H9 (cell line): ENCODE measurements around the gene MS4A10. TPM values are rescaled to one million over a fixed set of nuclear protein-coding genes. Genes with fewer than 3 reads are reported as not detected.

ENCODE experiments used
- DNase-seq: peaks from one replicate; pipeline ENCODE4 v3.0.0-alpha.2; 2017
- H2AFZ ChIP-seq: one replicate; pipeline ENCODE4 v1.6.1; 2013; ENCODE audit warnings: mild to moderate bottlenecking, low read length, control low read depth, moderate library complexity
- H2AK5ac ChIP-seq: 2 replicates; pipeline ENCODE4 v1.6.1; 2013; ENCODE audit warnings: low read length, control low read depth, mixed read lengths; ENCODE audit not compliant: insufficient read length
- H2BK120ac ChIP-seq: one replicate; pipeline ENCODE4 v1.6.1; 2013; ENCODE audit warnings: low read depth, mild to moderate bottlenecking, low read length, control low read depth, inconsistent platforms; ENCODE audit not compliant: poor library complexity, severe bottlenecking
- H2BK12ac ChIP-seq: 2 replicates; pipeline ENCODE4 v1.6.1; 2013; ENCODE audit warnings: low read length, control low read depth, mixed read lengths, low read depth; ENCODE audit not compliant: insufficient read length
- H2BK15ac ChIP-seq: 2 replicates; pipeline ENCODE4 v1.6.1; 2013; ENCODE audit warnings: low read depth, low read length, control low read depth
- H2BK20ac ChIP-seq: one replicate; pipeline ENCODE4 v1.6.1; 2013; ENCODE audit warnings: low read depth, mild to moderate bottlenecking, low read length, control low read depth, inconsistent platforms; ENCODE audit not compliant: poor library complexity, severe bottlenecking
- H2BK5ac ChIP-seq: 2 replicates; pipeline ENCODE4 v1.6.1; 2013; ENCODE audit warnings: low read length, control low read depth, mixed read lengths; ENCODE audit not compliant: insufficient read length
- H3K14ac ChIP-seq: 2 replicates; pipeline ENCODE4 v1.6.1; 2013; ENCODE audit warnings: low read length, control low read depth; ENCODE audit not compliant: insufficient read depth
- H3K18ac ChIP-seq: 2 replicates; pipeline ENCODE4 v1.6.1; 2013; ENCODE audit warnings: low read depth, mild to moderate bottlenecking, mixed read lengths, low read length, control low read depth; ENCODE audit not compliant: insufficient read length
- H3K23ac ChIP-seq: 2 replicates; pipeline ENCODE4 v1.6.1; 2013; ENCODE audit warnings: low read length, control low read depth, mixed read lengths, low read depth; ENCODE audit not compliant: insufficient read length
- H3K23me2 ChIP-seq: 2 replicates; pipeline ENCODE4 v1.6.1; 2013; ENCODE audit warnings: low read depth, mild to moderate bottlenecking, mixed read lengths, low read length, control low read depth; ENCODE audit not compliant: insufficient read length, poor library complexity, severe bottlenecking
- H3K27ac ChIP-seq: 2 replicates; pipeline ENCODE4 v1.5.1; 2013; ENCODE audit warnings: low read length, control low read depth, mixed read lengths, low read depth; ENCODE audit not compliant: insufficient read length
- H3K27me3 ChIP-seq: 2 replicates; pipeline ENCODE4 v1.6.1; 2013; ENCODE audit warnings: low read length, control low read depth, inconsistent platforms; ENCODE audit not compliant: insufficient read depth
- H3K4ac ChIP-seq: 2 replicates; pipeline ENCODE4 v1.6.1; 2013; ENCODE audit warnings: low read depth, mild to moderate bottlenecking, control low read depth, inconsistent platforms, low read length, moderate library complexity
- H3K4me1 ChIP-seq: 2 replicates; pipeline ENCODE4 v1.6.1; 2013; ENCODE audit warnings: low read length, control low read depth, inconsistent platforms; ENCODE audit not compliant: insufficient read depth
- H3K4me2 ChIP-seq: 2 replicates; pipeline ENCODE4 v1.6.1; 2013; ENCODE audit warnings: low read length, control low read depth, mixed read lengths; ENCODE audit not compliant: insufficient read length, insufficient read depth
- H3K56ac ChIP-seq: 2 replicates; pipeline ENCODE4 v1.6.1; 2013; ENCODE audit warnings: low read depth, mild to moderate bottlenecking, mixed read lengths, low read length, control low read depth; ENCODE audit not compliant: insufficient read length
- H3K79me1 ChIP-seq: 2 replicates; pipeline ENCODE4 v1.6.1; 2013; ENCODE audit warnings: low read depth, mild to moderate bottlenecking, moderate library complexity, low read length, control low read depth, inconsistent platforms; ENCODE audit not compliant: insufficient read depth, poor library complexity, severe bottlenecking
- H3K79me2 ChIP-seq: 2 replicates; pipeline ENCODE4 v1.6.1; 2013; ENCODE audit warnings: low read length, control low read depth, inconsistent platforms; ENCODE audit not compliant: insufficient read depth
- H3K9ac ChIP-seq: 2 replicates; pipeline ENCODE4 v1.6.1; 2013; ENCODE audit warnings: low read length, control low read depth, mixed read lengths; ENCODE audit not compliant: insufficient read length; ENCODE audit errors: extremely low read depth
- H3K9me3 ChIP-seq: one replicate; pipeline ENCODE4 v1.6.1; 2013; ENCODE audit warnings: low read depth, low read length, inconsistent platforms; ENCODE audit not compliant: control insufficient read depth
- H3T11ph ChIP-seq: one replicate; pipeline ENCODE4 v1.6.1; 2013; ENCODE audit warnings: mild to moderate bottlenecking, low read length, control low read depth, inconsistent platforms
- H4K20me1 ChIP-seq: one replicate; pipeline ENCODE4 v1.6.1; 2013; ENCODE audit not compliant: control insufficient read depth, insufficient read length, insufficient read depth
- H4K5ac ChIP-seq: 2 replicates; pipeline ENCODE4 v1.6.1; 2013; ENCODE audit warnings: low read depth, mild to moderate bottlenecking, mixed read lengths, low read length, control low read depth; ENCODE audit not compliant: insufficient read length
- H4K8ac ChIP-seq: replicated peaks from 2 replicates; pipeline ENCODE4 v1.6.1; 2013; ENCODE audit warnings: low read length, control low read depth, mixed read lengths, low read depth; ENCODE audit not compliant: insufficient read length
- H4K91ac ChIP-seq: 2 replicates; pipeline ENCODE4 v1.6.1; 2013; ENCODE audit warnings: low read depth, mild to moderate bottlenecking, moderate library complexity, mixed read lengths, low read length, control low read depth; ENCODE audit not compliant: insufficient read length
- H3K27ac Mint-ChIP-seq, 3 experiments: 2 replicates in 2 of 3; 3 replicates in 1 of 3; pipeline ENCODE4 v1.8.0; 2020 to 2021; ENCODE audit warnings: mixed read lengths in 3 of 3, mild to moderate bottlenecking in 1 of 3, moderate library complexity in 1 of 3
- H3K27me3 Mint-ChIP-seq: 2 replicates; pipeline ENCODE4 v1.8.0; 2021; ENCODE audit warnings: low read depth, mild to moderate bottlenecking, moderate library complexity, mixed read lengths
- H3K36me3 Mint-ChIP-seq, 3 experiments: 2 replicates in 2 of 3; 3 replicates in 1 of 3; pipeline ENCODE4 v1.8.0; 2020 to 2021; ENCODE audit warnings: low read depth in 3 of 3, mixed read lengths in 3 of 3; ENCODE audit not compliant: insufficient read depth in 1 of 3
- H3K4me1 Mint-ChIP-seq, 2 experiments: 2 replicates each; pipeline ENCODE4 v1.8.0; 2020; ENCODE audit warnings: mixed read lengths in 2 of 2
- H3K4me3 Mint-ChIP-seq, 2 experiments: 2 replicates in 1 of 2; 3 replicates in 1 of 2; pipeline ENCODE4 v1.8.0; 2020 to 2021; ENCODE audit warnings: mild to moderate bottlenecking in 2 of 2, mixed read lengths in 2 of 2, moderate library complexity in 1 of 2
- H3K9me3 Mint-ChIP-seq, 2 experiments: 2 replicates in 1 of 2; 3 replicates in 1 of 2; pipeline ENCODE4 v1.8.0; 2020; ENCODE audit warnings: mild to moderate bottlenecking in 2 of 2, mixed read lengths in 2 of 2, moderate library complexity in 1 of 2
- WGBS: extraction: QIAGEN DNeasy Blood & Tissue Kit; methylation state at CpG from one replicate; pipeline ENCODE4 v1.1.7; 2013; ENCODE audit warnings: missing lambda C conversion rate, low lambda C conversion rate, mixed read lengths; ENCODE audit not compliant: insufficient read length; ENCODE audit errors: extremely low coverage; 5-methylcytosine and 5-hydroxymethylcytosine counted together
- total RNA-seq: library from RNA; stranded (reverse); gene quantifications from 2 replicates; pipeline ENCODE4 v1.2.1, GENCODE V29; 2021
- TF ChIP-seq, protein P1 (sequence below): fragments of 200-600 bp; sonication (generic); conservative IDR thresholded peaks from 3 replicates; pipeline ENCODE4 v1.8.0; 2021; ENCODE audit warnings: antibody characterized with exemption, mild to moderate bottlenecking

MS4A10 gene
- total RNA-seq, 1 experiment from 2014 or later = not detected

DNA sequence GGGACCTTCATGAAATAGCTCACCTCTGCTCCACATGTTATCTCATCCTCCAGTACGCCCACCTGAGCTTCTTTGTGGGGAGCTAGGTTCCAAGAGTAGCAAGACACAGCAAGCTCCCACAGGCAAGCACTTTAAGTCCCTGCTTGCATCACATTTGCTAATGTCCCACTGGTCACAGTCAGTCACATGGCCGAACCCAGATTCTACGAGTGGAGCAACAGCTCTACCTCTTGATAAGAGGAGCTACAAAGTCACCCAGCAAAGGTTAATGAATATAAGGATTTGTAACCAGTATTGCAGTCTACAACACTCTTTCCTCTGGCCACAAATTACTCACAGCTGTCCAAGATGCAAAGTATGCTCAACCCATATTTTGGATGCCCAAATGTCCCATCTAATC, 43.7 kb upstream of the MS4A10 start:
- H3K27me3 Mint-ChIP-seq = peaks cover 5% of the 10 kb centered on the region
- Histone ChIP-seq H2BK5ac (no peak overlapping the region), H3K4me2 (no peak overlapping the region), H4K8ac (no peak overlapping the region), H3K18ac (no peak overlapping the region), H3K9ac (no peak overlapping the region), H2AFZ (no peak overlapping the region), H4K91ac (no peak overlapping the region), H4K20me1 (no peaks in the 10 kb centered on the region), H3K56ac (no peak overlapping the region), H2AK5ac (no peak overlapping the region), H3K9me3 (no peaks in the 10 kb centered on the region), H3K4ac (no peak overlapping the region), H3K27ac (no peak overlapping the region), H3T11ph (no peak overlapping the region), H3K79me2 (no peaks in the 10 kb centered on the region), H3K23me2 (no peaks in the 10 kb centered on the region), H2BK20ac (no peak overlapping the region), H4K5ac (no peak overlapping the region), H3K23ac (no peak overlapping the region), H3K14ac (no peak overlapping the region), H3K79me1 (no peaks in the 10 kb centered on the region), H2BK120ac (no peak overlapping the region), H2BK12ac (no peak overlapping the region), H2BK15ac (no peak overlapping the region), H3K4me1 (no peaks in the 10 kb centered on the region), H3K27me3 (no peaks in the 10 kb centered on the region)
- no CpG with 5 or more reads among the region's 3 CpGs for WGBS
- H3K27ac Mint-ChIP-seq = no peak overlapping the region
- H3K4me3 Mint-ChIP-seq = no peak overlapping the region
- H3K4me1 Mint-ChIP-seq = peaks cover 4 to 8% of the 10 kb centered on the region in 2 experiments
- H3K36me3 Mint-ChIP-seq = no peaks in the 10 kb centered on the region
- no peaks in the 10 kb centered on the region; a peak in 2 of 5 replicates for H3K9me3 Mint-ChIP-seq
- TF ChIP-seq, protein P1, sequence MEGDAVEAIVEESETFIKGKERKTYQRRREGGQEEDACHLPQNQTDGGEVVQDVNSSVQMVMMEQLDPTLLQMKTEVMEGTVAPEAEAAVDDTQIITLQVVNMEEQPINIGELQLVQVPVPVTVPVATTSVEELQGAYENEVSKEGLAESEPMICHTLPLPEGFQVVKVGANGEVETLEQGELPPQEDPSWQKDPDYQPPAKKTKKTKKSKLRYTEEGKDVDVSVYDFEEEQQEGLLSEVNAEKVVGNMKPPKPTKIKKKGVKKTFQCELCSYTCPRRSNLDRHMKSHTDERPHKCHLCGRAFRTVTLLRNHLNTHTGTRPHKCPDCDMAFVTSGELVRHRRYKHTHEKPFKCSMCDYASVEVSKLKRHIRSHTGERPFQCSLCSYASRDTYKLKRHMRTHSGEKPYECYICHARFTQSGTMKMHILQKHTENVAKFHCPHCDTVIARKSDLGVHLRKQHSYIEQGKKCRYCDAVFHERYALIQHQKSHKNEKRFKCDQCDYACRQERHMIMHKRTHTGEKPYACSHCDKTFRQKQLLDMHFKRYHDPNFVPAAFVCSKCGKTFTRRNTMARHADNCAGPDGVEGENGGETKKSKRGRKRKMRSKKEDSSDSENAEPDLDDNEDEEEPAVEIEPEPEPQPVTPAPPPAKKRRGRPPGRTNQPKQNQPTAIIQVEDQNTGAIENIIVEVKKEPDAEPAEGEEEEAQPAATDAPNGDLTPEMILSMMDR = no peak
- no peak for DNase-seq
